ENCODE results near the gene EZR.

DNA sequence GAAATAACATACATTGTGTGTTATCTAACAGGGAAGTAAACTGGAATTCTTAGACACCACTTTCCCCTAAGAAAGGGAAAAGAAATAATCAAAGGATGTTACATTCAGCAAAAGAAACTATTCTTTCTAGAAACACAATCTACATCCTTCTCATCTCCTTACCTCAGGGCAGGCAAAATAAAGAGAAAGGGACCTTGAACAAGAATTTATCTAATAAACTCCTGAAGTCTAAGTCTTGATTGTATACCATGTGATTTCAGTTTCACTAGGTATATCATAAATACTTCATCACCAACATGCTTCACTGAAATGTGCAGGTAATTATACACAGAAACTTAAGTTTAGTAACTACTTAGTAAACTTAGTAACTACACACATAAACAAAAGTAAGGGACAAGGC is 15.0 kb downstream of the EZR start:
- TF ChIP-seq, protein P1, sequence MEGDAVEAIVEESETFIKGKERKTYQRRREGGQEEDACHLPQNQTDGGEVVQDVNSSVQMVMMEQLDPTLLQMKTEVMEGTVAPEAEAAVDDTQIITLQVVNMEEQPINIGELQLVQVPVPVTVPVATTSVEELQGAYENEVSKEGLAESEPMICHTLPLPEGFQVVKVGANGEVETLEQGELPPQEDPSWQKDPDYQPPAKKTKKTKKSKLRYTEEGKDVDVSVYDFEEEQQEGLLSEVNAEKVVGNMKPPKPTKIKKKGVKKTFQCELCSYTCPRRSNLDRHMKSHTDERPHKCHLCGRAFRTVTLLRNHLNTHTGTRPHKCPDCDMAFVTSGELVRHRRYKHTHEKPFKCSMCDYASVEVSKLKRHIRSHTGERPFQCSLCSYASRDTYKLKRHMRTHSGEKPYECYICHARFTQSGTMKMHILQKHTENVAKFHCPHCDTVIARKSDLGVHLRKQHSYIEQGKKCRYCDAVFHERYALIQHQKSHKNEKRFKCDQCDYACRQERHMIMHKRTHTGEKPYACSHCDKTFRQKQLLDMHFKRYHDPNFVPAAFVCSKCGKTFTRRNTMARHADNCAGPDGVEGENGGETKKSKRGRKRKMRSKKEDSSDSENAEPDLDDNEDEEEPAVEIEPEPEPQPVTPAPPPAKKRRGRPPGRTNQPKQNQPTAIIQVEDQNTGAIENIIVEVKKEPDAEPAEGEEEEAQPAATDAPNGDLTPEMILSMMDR (IDR thresholded peaks at IDR 0.05) = no peak
- TF ChIP-seq ZFX (IDR thresholded peaks at IDR 0.05; ENCODE audit: borderline replicate concordance) = no peak

Data from 22Rv1 (cell line).